Epithelial cell of alveolus of lung (primary cell): ENCODE measurements around the gene LMOD3. TPM values are rescaled to one million over a fixed set of nuclear protein-coding genes. Genes with fewer than 3 reads are reported as not detected.

Experiments used
- total RNA-seq: library from RNA; depleted of rRNA; stranded (reverse); fragments of >200 nt; gene quantifications from 2 replicates; pipeline ENCODE4 v1.2.1, GENCODE V29; 2015

LMOD3 gene
- total RNA-seq = 0.08 TPM in 1 of 2 replicates, not detected in the other

DNA sequence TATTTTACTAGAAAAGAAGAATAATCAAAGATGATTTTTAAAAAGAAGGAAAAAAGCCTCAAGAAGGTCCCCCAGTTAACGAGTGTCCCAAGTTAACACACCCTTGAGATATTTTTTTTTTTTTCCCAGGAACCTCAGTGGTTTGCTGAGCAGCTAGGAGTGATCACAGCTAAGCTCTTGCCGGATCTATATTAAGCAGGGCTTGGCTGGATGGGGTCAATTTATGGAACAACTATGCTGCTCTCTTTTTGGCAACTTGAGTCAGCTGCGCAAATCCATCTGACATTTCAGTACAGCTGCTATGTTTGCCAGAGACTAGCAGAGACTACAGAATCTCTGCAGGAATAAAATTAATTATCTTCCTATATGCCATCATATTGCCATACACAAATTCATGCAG, at the start of gene LMOD3:
TSS of gene LMOD3 (minus strand) at position 193 of the 400 bp plus-strand sequence. CDS start 209 bp downstream, outside the sequence.

DNA sequence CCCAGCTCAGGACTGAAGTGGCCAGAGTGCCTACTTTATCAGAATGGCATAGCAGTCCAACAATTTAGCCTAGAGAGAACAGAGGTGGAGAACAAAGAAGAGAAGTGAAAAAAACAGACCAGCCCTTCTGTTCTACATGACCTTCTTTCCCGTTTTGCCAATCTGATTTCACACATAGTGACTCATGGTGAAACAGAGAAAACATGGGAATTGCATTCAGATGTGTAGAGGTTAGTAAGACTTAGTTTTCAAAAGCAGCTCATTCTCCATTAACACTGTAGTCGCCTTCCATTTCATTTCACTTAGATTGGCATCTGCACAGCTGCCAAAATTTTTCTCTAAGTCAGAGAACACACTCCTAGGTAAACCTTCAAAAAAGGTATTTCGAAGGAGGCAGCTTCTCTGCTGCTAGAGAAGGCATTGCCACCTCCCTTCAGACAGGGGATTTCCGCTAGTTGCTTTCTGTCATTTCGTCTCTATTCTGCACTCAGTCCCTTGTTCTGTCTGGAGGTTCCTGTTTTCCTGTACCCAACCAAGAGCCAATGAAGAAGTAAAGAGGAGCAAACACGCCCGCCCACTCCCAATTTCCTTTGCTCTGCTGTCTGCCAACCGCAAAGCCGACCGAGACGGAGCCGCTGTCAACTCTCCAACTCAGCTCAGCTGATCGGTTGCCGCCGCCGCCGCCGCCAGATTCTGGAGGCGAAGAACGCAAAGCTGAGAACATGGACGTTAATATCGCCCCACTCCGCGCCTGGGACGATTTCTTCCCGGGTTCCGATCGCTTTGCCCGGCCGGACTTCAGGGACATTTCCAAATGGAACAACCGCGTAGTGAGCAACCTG, 37.8 kb downstream of the LMOD3 start, which contains the start of gene ARL6IP5:
TSS of gene ARL6IP5 (plus strand) at position 612 of the 842 bp plus-strand sequence. CDS start at position 723, 111 bp downstream.

DNA sequence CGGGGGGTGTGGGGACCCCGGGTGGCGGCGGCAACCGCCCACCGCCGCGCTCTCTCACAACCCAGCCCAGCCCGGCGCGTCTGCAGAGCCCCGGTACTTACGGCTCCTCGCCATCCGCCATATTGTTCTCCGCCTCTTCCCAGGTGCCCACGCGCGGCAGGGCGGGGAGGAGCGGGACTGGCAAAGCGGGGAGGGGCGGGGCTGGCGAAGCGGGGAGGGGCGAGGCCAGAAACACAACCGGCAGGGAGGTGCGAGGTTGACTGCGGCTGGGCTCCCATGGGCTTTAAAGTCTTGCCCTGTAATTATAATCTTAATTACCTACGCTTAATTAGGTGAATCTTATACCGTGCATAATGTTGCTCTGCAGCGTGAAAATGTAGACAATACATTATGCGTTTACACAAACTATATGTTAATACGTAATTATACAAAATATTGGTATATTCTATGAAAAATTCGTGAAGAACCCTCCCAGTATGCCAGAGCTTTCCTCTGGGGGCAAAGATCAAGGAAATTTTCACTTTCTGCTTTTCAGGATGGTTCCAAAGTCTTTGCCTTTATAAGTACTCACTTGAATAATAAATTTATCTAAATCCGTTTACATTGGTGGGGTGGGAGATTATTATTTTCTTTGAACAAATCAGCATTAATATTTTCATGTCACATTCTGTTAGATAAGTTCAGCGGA, 42.0 kb downstream of the LMOD3 start, which contains the start of gene UBA3:
TSS of gene UBA3 (minus strand) at position 133 of the 688 bp plus-strand sequence. CDS start at position 121, 12 bp downstream.

Other genes starting within 250 kb of the LMOD3 start
- 0.13 TPM in 1 of 2 replicates, not detected in the other for gene TAFA4, start 190.0 kb downstream of the LMOD3 start, total RNA-seq
- 12.9 and 24.8 TPM in 2 replicates for gene EOGT, start 108.9 kb downstream of the LMOD3 start, total RNA-seq
- gene TMF1, start 70.3 kb downstream of the LMOD3 start, total RNA-seq = 18.0 and 33.5 TPM in 2 replicates
- gene UBA3, start 42.2 kb downstream of the LMOD3 start, total RNA-seq = 44.0 and 77.7 TPM in 2 replicates
- gene ARL6IP5, start 37.7 kb downstream of the LMOD3 start, total RNA-seq = 132 and 179 TPM in 2 replicates